HG03469 (cell line): ENCODE data around the gene MYOM1.
"Not testable (repeated sequence)": the region's sequence is repeated elsewhere in the genome, so short reads cannot be mapped to it uniquely, and the experiment has no call there.

ENCODE experiments used
- ATAC-seq: cut with Tn5 transposase; IDR thresholded peaks from one replicate; pipeline ENCODE4 v1.9.1; 2021; ENCODE audit warnings: mild to moderate bottlenecking, moderate library complexity, moderate number of reproducible peaks; ENCODE audit not compliant: unreplicated experiment

The MYOM1 gene

DNA sequence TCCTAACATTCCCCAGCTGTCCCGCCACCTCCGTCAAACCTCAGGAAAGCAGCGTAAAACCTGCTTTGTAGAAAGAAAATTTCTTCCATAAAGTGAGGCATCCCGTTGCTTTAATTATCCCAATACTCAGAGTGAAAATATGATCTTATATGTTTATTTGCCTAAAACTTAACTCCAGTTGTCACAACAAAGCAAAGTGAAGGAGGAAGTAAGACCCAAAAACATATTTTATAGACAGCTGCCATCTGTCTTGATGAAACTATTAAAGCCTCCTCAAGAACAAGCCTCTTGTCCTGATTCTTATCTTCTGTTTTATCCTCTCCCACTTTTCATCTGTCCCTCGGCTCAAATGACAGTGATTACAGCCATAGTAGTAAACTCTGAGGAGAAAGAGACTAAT is 177.9 kb downstream of the MYOM1 start:
- no peak for ATAC-seq

DNA sequence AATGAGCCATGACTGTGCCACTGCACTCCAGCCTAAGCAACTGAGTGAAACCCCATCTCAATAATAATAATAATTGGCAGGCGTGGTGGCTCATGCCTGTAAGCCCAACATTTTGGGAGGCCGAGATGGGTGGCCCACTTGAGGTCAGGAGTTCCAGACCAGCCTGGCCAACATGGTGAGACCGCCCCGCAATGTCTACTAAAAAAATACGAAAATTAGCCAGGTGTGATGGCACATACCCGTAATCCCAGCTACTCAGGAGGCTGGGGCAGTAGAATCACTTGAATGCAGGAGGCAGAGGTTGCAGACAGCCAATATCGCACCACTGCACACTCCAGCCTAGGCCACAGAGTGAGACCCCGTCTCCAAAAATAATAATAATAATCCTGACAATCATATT is 178.9 kb downstream of the MYOM1 start:
- ATAC-seq: no peak

GRCh38 chr18:3040173-3040572 is 179.6 kb downstream of the MYOM1 start:
- ATAC-seq: no peak

DNA sequence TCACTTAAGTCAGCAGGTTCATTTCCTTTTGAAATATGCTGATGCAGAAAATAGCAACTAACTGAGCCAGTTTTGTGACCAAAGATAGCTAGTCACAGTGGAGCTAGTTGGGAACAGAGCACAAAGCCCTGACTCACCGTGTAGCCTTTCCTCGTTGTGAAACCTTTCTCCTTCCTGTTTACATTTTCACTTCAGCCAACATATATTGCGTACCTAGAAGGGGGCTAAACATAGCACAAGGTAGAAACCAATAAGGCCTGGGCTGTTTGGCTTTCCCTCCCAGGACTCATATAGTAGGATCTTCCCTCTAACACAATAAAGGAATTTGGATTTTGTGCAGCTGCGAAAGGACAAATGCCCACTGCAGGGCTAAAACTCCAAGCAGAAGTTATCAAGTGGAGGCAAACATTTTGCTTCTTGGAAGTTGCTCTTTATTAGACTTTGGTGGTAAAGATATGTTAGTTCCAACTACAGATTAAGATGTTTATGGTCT is 182.3 kb downstream of the MYOM1 start:
- peak; percentile 99 for ATAC-seq

GRCh38 chr18:3036108-3036507 is 183.7 kb downstream of the MYOM1 start:
- no peak for ATAC-seq

GRCh38 chr18:3035635-3036034 is 184.1 kb downstream of the MYOM1 start:
- no peak for ATAC-seq

- no peak for ATAC-seq
Measured at GRCh38 chr18:3032721-3033120, 187.0 kb downstream of the MYOM1 start.

GRCh38 chr18:3029215-3029952 is 190.4 kb downstream of the MYOM1 start:
- ATAC-seq: no peak

- not testable (repeated sequence) for ATAC-seq
Measured at GRCh38 chr18:3028115-3028514, 191.7 kb downstream of the MYOM1 start.

DNA sequence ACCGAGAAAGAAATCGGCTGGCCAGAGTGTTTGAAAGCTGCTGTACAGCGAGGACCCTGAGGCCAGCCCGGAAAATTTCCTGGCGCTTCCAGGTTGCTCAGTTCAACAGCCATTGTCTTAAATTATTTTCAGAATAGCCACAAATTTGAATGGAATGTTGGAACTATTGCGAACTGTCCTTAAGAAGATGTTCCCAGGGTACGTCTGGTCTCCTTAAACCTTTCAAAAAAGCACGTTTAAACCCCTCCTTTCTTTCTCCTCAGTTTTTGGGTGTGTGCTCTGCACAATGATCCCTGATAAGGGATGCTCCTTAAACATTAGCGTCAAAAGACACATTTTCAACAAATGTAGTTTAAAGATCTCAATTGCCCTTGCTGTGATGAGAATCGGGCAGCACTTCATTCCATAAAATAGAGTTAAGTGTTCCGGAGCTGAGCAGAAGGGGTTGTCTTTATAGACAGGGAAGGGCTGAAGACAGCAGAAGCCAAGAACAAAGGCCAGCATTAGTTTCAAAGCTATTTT is 192.3 kb downstream of the MYOM1 start:
- no peak for ATAC-seq

- ATAC-seq: no peak
Measured at GRCh38 chr18:3025544-3025943, 194.2 kb downstream of the MYOM1 start.

DNA sequence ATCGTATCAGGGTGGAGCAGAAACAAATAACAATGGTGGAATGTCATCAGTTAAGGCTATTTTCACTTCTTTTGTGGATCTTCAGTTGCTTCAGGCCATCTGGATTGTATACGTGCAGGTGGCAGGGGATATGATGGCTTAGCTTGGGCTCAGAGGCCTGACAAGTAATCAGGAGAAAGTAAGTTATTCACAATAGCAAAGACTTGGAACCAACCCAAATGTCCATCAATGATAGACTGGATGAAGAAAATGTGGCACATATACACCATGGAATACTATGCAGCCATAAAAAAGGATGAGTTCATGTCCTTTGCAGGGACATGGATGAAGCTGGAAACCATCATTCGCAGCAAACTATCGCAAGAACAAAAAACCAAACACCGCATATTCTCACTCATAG is 196.2 kb downstream of the MYOM1 start:
- ATAC-seq: not testable (repeated sequence)
